Right renal cortex interstitium (tissue), 3 donors: ENCODE results near the gene EYA3. TPM values are rescaled to one million over a fixed set of nuclear protein-coding genes. Genes with fewer than 3 reads are reported as not detected.

Experiments
- DNase-seq, 3 donors: peaks; one replicate each; pipeline ENCODE4 v3.0.0-alpha.2; 2013; ENCODE audit warnings: low read depth in 3 of 3, low spot score in 2 of 3
- polyA plus RNA-seq, 3 donors: library from polyadenylated mRNA; unstranded; fragments of 120-200 nt; gene quantifications; one replicate each; pipeline ENCODE4 v1.2.1, GENCODE V29; 2013; ENCODE audit not compliant: insufficient read length in 3 of 3

Gene EYA3
- 10 to 100 TPM; 55.8 to 61.9 (median 56.6) TPM for polyA plus RNA-seq

DNA sequence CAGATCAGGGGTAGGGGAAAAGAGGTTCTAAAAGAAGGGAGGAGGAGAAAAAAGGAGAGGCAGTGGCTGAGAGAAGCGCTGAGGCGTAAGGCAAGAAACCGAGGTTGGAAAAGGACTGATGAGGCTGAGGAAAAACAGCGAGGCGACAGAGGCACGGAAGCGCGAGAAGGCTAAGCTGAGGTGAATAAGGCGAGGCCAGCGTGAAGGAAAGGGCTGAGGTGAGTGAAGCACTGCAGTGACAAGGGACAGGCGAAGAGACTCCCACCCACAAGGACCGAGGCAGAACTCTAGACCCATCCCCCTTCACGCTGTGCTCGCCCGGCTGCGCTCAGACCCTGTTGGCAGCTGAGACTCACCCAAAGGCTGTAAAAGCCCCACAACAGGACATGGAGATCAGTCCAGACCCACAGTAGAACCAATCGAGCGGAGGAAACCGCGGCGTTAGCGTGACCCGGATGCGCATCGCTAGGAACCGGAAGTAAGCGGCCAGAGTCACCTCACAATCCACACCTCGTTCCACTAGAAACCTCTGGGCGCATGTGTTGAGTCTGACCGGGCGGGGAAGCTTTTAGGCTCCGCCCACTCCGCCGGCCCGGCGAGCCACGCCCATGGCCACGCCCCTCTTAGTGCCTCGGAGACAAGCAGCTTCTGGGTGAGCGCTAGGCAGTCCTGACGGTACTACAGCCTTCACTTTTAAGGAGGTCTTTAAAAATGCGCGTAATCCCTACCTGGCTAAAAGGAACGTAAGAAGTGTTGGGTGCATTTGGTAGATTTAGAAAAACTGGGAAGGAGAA is at the start of gene EYA3:
Gene EYA3 (minus strand): TSS at position 443 of the 794 bp plus-strand sequence. CDS start 30,584 bp downstream, outside the sequence.
- DNase-seq = peak; percentile 89 to 94 (median 94)

- DNase-seq = no peak
Measured at GRCh38 chr1:28136922-28137613, 48.7 kb upstream of the EYA3 start.

- DNase-seq = no peak
Measured at GRCh38 chr1:28136169-28136921, 47.9 kb upstream of the EYA3 start.

GRCh38 chr1:28135371-28136168 is 47.2 kb upstream of the EYA3 start:
- peak in 1 of 3 donors; percentile 15 for DNase-seq

DNA sequence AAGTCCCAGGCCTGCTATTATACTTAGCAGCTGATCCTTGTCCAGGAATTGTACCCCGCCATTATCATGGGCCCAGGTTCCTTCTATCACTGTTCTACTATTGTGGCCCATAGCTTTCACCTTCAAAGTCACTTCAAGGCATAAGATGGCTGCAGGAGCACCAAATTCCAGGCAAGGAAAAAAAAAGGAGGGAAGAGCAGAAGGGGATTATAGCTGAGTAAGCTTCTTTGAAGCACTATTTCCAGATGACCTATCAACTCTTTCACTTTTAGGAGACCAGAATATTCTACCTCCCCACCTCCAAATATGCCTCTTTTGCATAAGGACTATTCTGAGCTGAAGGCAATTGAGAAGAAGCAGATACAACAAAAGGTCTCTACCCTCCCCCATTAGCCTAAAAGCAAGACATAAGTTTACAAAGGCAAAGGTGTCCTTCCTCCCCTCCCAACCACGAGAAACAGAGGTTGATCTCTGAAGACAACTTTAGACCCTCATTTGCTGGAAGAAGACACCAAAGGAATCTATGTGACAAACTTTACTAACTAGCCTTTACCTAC is 46.3 kb upstream of the EYA3 start:
- DNase-seq = no peak

DNA sequence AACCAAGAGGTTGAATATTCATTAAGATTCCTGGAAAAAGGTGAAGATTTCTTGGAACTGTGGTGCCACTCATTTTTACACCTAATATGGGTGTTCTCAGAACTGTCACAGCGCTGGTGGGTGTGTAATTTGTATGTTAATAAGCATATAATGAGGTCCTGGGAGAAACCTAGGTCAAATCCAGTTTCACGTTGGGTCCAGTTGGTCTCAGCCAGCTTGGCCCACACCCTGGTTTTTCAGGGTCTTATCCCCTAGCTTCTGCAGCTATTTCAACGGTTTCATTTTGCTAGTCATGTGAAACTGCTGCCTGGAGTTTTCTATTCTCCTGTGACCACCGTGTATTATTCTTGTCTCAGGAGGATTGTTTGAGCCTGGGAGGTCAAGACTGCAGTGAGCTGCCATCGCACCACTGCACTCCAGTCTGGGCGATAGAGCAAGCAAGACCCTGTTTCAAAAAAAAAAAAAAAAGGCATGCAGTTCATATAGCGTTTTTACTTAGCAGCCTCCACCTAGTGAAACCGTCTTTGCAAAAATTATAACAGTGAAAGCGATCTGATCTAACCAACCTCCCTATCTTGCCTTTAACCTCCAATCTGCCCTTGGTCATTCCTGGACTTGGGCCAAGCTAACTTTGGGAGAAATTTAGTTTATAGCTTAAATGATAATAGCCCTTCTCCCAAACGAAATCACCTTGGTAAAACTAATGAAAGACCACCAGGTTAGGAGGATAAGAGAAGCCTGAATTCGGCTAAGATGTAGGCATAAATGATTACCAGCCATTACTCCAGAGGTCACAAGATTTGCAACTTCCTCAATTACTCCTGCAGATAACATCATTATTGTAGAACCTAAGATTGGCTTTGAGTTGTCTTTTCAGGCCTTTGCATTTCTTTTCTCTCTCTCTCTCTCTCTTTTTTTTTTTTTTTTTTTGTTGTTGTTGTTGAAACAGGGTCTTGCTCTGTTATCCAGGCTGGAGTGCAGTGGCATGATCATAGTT is 44.1 kb upstream of the EYA3 start:
- no peak for DNase-seq

- DNase-seq = no peak
Measured at GRCh38 chr1:28130901-28131300, 42.5 kb upstream of the EYA3 start.

GRCh38 chr1:28129150-28129549 is 40.7 kb upstream of the EYA3 start:
- no peak for DNase-seq

DNA sequence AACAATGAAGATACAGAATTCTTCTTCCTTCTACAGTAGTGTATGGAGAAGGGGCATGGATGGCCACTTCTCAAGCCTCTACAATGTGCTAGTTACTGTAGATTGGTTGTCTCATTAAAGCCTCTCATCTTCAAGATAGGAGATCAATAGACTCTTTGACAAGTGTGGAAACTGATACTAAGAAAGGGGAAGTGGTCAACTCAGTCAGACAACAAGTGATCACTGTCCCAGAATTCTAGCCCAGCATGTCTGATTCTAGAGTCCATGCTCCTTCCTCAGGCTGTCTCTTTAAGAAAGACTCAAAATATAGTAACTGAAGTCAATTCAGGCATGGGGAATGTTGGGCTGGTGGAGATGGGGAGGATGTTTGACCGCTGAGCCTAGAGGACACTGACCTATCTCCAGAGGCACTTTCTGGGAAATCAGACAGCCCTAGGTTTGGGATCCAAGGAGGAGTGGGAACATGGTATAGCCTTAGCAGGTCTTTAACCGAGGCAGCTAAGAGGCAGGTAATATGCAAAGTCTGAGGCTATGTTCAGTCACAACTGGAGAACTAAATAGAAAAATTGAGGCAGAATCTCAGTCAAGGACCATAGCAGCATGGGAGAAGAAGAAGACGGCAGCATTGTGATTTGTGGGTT is 39.3 kb upstream of the EYA3 start:
- DNase-seq = no peak

DNA sequence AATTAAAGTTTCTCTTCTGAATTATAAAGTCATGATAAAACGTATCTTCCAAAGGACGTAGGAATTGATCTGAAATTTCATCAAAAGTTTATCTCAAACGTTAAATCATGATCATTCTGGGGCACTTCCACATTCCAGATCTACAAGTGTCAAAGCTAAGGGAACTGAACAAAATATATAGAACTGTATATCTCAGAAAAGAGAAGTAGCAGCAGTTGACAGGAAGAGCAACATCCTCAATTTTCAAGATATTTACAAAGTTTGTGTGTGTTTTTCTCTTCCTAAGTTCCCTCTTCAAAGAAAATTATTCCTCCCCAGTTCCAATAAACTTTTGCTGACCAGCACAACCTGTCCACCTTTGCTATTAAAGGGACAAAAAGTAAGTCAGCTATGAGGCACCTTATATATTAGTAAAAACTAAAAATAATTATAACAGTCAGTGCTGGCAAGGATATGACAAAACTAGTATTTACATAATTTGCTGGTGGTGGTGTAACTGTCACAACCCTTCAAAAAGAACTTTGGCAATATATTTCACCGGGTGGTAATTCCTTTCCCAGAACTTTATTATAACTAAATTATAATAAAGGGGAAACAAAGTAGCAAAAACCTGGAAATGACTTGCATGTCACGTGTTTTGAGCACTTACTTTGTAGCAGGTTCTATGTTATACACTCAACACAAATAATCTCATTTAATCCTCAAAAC is 38.5 kb upstream of the EYA3 start:
- no peak for DNase-seq

- no peak for DNase-seq
Measured at GRCh38 chr1:28126212-28126611, 37.8 kb upstream of the EYA3 start.

GRCh38 chr1:28123461-28123961 is 35.1 kb upstream of the EYA3 start:
- no peak for DNase-seq

GRCh38 chr1:28122183-28122582 is 33.8 kb upstream of the EYA3 start:
- DNase-seq = no peak

DNA sequence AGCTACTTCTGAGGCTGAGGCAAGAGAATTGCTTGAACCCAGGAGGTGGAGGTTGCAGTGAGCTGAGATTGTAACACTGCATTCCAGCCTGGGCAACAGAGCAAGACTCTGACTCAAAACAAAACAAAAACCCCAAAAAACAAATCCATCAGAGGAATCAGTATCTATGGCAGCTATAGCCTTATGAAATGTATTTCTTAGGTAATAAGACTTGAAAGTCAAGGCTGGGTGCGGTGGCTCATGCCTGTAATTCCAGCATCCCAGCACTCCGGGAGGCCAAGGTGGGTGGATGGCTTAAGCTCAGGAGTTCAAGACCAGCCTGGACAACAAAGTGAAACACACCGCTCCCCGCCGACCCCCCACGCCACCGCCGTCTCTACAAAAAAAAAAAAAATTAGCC is 31.1 kb upstream of the EYA3 start:
- no peak for DNase-seq

DNA sequence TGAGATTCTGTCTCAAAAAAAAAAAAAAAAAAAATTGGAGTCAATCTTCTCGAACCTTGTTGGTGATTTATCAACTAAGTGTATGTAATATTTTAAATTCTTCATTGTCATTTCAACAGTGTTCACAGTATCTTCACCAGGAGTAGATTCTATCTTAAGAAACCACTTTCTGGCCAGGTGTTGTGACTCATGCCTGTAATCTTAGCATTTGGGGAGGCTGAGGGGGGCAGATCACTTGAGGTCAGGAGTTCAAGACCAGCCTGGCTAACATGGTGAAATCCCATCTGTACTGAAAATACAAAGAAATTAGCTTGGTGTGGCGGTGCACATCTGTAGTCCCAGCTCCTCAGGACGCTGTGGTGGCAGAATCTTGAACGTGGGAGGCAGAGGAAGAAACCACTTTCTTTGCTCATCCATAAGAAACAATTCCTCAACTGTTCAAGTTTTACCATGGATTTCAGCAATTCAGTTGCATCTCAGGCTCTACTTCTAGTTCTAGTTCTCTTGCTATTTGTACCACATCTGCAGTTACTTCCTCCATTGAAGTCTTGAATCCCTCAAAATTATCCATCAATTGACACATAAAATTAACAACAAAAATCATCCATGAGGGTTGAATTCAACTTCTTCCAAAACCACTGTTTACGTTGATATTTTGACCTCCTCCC is 30.4 kb upstream of the EYA3 start:
- DNase-seq = no peak

DNA sequence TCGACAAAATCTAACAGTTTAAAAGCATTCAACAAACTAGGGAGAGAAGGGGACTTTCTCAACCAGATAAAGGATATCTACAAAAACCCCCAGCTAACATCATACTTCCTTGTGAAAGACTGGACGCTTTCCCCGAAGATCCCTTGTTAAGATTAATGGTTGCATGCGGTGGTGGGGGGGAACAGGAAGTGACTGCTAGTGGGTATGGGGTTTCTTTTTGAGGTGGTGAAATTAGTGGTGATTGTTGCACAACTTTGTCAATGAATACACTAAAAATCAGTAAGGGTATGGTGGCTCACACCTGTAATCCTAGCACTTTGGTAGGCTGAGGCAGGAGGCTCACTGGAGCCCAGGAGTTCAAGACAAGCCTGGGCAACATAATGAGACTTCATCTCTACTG is 26.9 kb upstream of the EYA3 start:
- no peak for DNase-seq

- DNase-seq = no peak
Measured at GRCh38 chr1:28114844-28115243, 26.4 kb upstream of the EYA3 start.
